Endothelial cell of umbilical vein (primary cell): ENCODE data around the gene KCNK1. TPM values are rescaled to one million over a fixed set of nuclear protein-coding genes. Genes with fewer than 3 reads are reported as not detected.

Source experiments
- BruUV-seq: library from RNA; stranded (reverse); fragments of 400-500 nt; replicated peaks from 2 replicates; lab custom pipeline; 2021; lab: Mats Ljungman, UMichigan
- CTCF ChIA-PET: fragments of 300-600, 350-600 bp; sonication (Branson Sonifier 250); formaldehyde crosslinking; loops from one replicate; lab custom pipeline; 2021; ENCODE audit warnings: antibody characterized with exemption, inconsistent platforms; lab: Charles Lee
- POLR2A ChIA-PET: fragments of 300-600, 350-600 bp; sonication (Branson Sonifier 250); formaldehyde crosslinking; loops from one replicate; lab custom pipeline; 2021; ENCODE audit warnings: antibody characterized with exemption, inconsistent platforms; lab: Charles Lee
- DNase-seq: peaks from one replicate; pipeline ENCODE4 v3.0.0-alpha.2; 2011; ENCODE audit warnings: low read depth, low spot score
- FAIRE-seq: peaks from 2 replicates; lab custom pipeline; 2011; peaks lifted over from hg19 to GRCh38; lab: Jason Lieb, UNC
- H2AFZ ChIP-seq: 2 replicates; pipeline ENCODE4 v1.6.0; 2012; ENCODE audit warnings: low read depth, low read length, control low read depth, inconsistent platforms
- H3K27ac ChIP-seq: 2 replicates; pipeline ENCODE4 v1.5.1; 2011; ENCODE audit warnings: low read depth, mild to moderate bottlenecking, control low read depth, low read length, moderate library complexity; ENCODE audit not compliant: insufficient read depth
- H3K27me3 ChIP-seq, 2 experiments: 2 replicates each; pipeline versions ENCODE4 v1.6.0 to v1.6.1; 2011; ENCODE audit warnings: low read length in 2 of 2, mixed read lengths in 1 of 2; ENCODE audit not compliant: control insufficient read depth in 2 of 2, insufficient read depth in 2 of 2
- H3K36me3 ChIP-seq, 2 experiments: 2 replicates in 1 of 2; 3 replicates in 1 of 2; pipeline ENCODE4 v1.5.1; 2011; ENCODE audit warnings: low read length in 2 of 2, mild to moderate bottlenecking in 1 of 2, moderate library complexity in 1 of 2; ENCODE audit not compliant: control insufficient read depth in 2 of 2, insufficient read depth in 2 of 2; ENCODE audit errors: extremely low read depth in 1 of 2
- H3K4me1 ChIP-seq: 3 replicates; pipeline ENCODE4 v1.5.1; 2011; ENCODE audit warnings: mild to moderate bottlenecking, low read length; ENCODE audit not compliant: control insufficient read depth, insufficient read depth; ENCODE audit errors: extremely low read depth
- H3K4me2 ChIP-seq: 2 replicates; pipeline ENCODE4 v1.6.1; 2011; ENCODE audit warnings: low read length, control low read depth, mixed read lengths; ENCODE audit not compliant: insufficient read depth
- H3K4me3 ChIP-seq, 3 experiments: fragments of 200-600 bp in 1 of 3; sonication (generic), shearing (Covaris generic) in 1 of 3; replicated peaks in 1 of 3; 2 replicates each; pipeline ENCODE4 v1.5.1; 2011 to 2016; ENCODE audit warnings: control low read depth in 3 of 3, low read length in 3 of 3, mild to moderate bottlenecking in 2 of 3, inconsistent platforms in 1 of 3, low read depth in 1 of 3, moderate library complexity in 1 of 3; ENCODE audit not compliant: insufficient read depth in 1 of 3
- H3K79me2 ChIP-seq: 2 replicates; pipeline ENCODE4 v1.6.0; 2012; ENCODE audit warnings: low read length, inconsistent platforms; ENCODE audit not compliant: control insufficient read depth, insufficient read depth
- H3K9ac ChIP-seq: replicated peaks from 2 replicates; pipeline ENCODE3; 2011; ENCODE audit warnings: low read length, control low read depth; ENCODE audit not compliant: insufficient read depth; ENCODE audit errors: extremely low read depth
- H3K9me1 ChIP-seq: replicated peaks from 3 replicates; pipeline ENCODE4 v1.6.0; 2011; ENCODE audit warnings: mild to moderate bottlenecking, low read length; ENCODE audit not compliant: control insufficient read depth, insufficient read depth; ENCODE audit errors: extremely low read depth
- H3K9me3 ChIP-seq: replicated peaks from 2 replicates; pipeline ENCODE4 v1.5.1; 2012; ENCODE audit warnings: low read length, inconsistent platforms; ENCODE audit not compliant: control insufficient read depth, insufficient read depth
- H4K20me1 ChIP-seq: replicated peaks from 2 replicates; pipeline ENCODE3; 2011; ENCODE audit warnings: mild to moderate bottlenecking, low read length; ENCODE audit not compliant: control insufficient read depth, insufficient read depth; ENCODE audit errors: extremely low read depth
- EZH2 ChIP-seq: IDR thresholded peaks from 2 replicates; pipeline ENCODE4 v1.6.1; 2012; ENCODE audit warnings: borderline replicate concordance, low read depth, mild to moderate bottlenecking, moderate library complexity, low read length, inconsistent platforms; ENCODE audit not compliant: severe bottlenecking
- GATA2 ChIP-seq: IDR thresholded peaks from 2 replicates; pipeline ENCODE4 v1.7.0; 2011; ENCODE audit warnings: low read depth, mild to moderate bottlenecking, moderate library complexity, mixed read lengths, low read length; ENCODE audit not compliant: insufficient read length, insufficient read depth
- JUN ChIP-seq: IDR thresholded peaks from 2 replicates; pipeline ENCODE4 v1.6.1; 2011; ENCODE audit warnings: borderline replicate concordance, low read depth; ENCODE audit not compliant: insufficient read length, insufficient read depth
- MYC ChIP-seq: IDR thresholded peaks from one replicate; pipeline ENCODE4 v1.6.1; 2011; ENCODE audit warnings: mild to moderate bottlenecking, low read depth, low read length
- POLR2A ChIP-seq: IDR thresholded peaks from 2 replicates; pipeline ENCODE4 v1.6.1; 2012; ENCODE audit warnings: low read depth, mild to moderate bottlenecking, control low read depth, low read length
- POLR2AphosphoS5 ChIP-seq: IDR thresholded peaks from 2 replicates; pipeline ENCODE4 v1.6.1; 2012; ENCODE audit warnings: low read depth, mild to moderate bottlenecking, control low read depth, low read length, moderate library complexity; ENCODE audit not compliant: insufficient read depth
- dilution Hi-C: fragments of 300-500 bp; cut with MboI; formaldehyde crosslinking; loops from one replicate; pipeline ENCODE4 v1.15.0; 2019; ENCODE audit warnings: low sequenced_read_pairs; ENCODE audit not compliant: extremely low pct_ligation_motif_present
- intact Hi-C: fragments of 100-400 bp; cut with micrococcal nuclease; formaldehyde crosslinking; loops from one replicate; pipeline ENCODE4 v1.10.0; 2022
- polyA plus RNA-seq, 4 experiments: library from polyadenylated mRNA; depleted of rRNA in 3 of 4; stranded (reverse) in 3 of 4; unstranded in 1 of 4; fragments of >200 nt; gene quantifications; 2 replicates each; pipeline versions ENCODE4 v1.2.1 to v1.2.3, GENCODE V29; 2011 to 2012; ENCODE audit warnings: missing spikeins in 1 of 4
- total RNA-seq: library from RNA; stranded (reverse); gene quantifications from 2 replicates; pipeline ENCODE4 v1.2.3, GENCODE V29; 2021
- TF ChIP-seq, protein P1 (sequence below), 2 donors: IDR thresholded peaks; 1 replicate in 1 of 2; 2 replicates in 1 of 2; pipeline ENCODE4 v1.5.1; 2011; ENCODE audit warnings: low read length in 2 of 2, mild to moderate bottlenecking in 2 of 2, moderate library complexity in 2 of 2, control low read depth in 1 of 2, inconsistent platforms in 1 of 2, low read depth in 1 of 2; ENCODE audit not compliant: insufficient read depth in 1 of 2; ENCODE audit errors: extremely low read depth in 1 of 2
- TF ChIP-seq, protein P2 (sequence below): IDR thresholded peaks from 2 replicates; pipeline ENCODE4 v1.6.1; 2011; ENCODE audit not compliant: insufficient read depth, insufficient read length

KCNK1 gene
- total and polyA plus RNA-seq, 2 donors (not counting 3 experiments of a cell fraction or from before 2014, with no cell fraction given) = 0.83 to 2.8 TPM

DNA sequence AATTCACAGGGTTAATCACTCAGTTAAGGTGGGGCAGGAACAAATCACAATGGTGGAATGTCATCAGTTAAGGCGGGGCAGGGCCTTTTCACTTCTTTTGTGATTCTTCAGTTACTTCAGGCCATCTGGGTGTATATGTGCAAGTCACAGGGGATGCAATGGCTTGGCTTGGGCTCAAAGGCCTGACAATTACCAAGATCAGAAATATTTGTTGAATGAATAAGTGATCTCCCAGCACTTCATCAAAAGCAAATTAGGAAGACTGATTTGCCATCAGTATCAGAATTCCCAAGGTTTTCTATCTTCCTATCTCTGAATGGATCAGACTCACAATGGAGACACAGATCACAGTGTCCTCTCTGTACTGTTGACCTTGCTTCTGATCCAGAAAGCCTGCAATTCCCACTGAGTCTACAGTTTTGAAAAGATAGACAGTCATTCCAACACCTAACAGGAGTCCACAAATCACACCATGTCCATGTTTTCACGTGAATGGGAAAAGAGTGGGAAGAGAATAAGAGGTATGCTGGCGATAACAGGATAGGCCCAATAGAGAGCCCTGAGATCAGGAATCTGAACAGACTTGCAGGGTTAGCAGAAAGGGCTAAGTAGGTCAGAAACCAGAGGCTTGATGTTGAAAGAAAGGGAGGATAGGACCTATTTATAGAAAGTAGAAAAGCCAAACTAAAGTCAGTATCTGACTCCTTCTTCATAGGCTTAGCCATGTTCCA lies 75.3 kb downstream of the KCNK1 start:
- DNase-seq = no peak
- Histone ChIP-seq H3K27ac (no peak overlapping the region), H3K9ac (no peak overlapping the region), H3K27me3 (no peaks in the 10 kb centered on the region), H4K20me1 (no peaks in the 10 kb centered on the region), H2AFZ (no peak overlapping the region), H3K4me2 (no peak overlapping the region), H3K79me2 (no peaks in the 10 kb centered on the region), H3K4me3 (no peak overlapping the region), H3K36me3 (no peaks in the 10 kb centered on the region), H3K9me1 (no peaks in the 10 kb centered on the region), H3K9me3 (no peaks in the 10 kb centered on the region), H3K4me1 (no peaks in the 10 kb centered on the region)
- intact Hi-C loops = no loop called here
- no TSS peak for BruUV-seq
- dilution Hi-C loops = no loop called here
- no peak for TF ChIP-seq EZH2
- no peak for TF ChIP-seq POLR2AphosphoS5
- TF ChIP-seq JUN = no peak
- TF ChIP-seq GATA2 = no peak
- TF ChIP-seq, protein P1, sequence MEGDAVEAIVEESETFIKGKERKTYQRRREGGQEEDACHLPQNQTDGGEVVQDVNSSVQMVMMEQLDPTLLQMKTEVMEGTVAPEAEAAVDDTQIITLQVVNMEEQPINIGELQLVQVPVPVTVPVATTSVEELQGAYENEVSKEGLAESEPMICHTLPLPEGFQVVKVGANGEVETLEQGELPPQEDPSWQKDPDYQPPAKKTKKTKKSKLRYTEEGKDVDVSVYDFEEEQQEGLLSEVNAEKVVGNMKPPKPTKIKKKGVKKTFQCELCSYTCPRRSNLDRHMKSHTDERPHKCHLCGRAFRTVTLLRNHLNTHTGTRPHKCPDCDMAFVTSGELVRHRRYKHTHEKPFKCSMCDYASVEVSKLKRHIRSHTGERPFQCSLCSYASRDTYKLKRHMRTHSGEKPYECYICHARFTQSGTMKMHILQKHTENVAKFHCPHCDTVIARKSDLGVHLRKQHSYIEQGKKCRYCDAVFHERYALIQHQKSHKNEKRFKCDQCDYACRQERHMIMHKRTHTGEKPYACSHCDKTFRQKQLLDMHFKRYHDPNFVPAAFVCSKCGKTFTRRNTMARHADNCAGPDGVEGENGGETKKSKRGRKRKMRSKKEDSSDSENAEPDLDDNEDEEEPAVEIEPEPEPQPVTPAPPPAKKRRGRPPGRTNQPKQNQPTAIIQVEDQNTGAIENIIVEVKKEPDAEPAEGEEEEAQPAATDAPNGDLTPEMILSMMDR (IDR thresholded peaks at IDR 0.05; ENCODE audit: extremely low read depth in 1 of 2, insufficient read depth in 1 of 2, low read depth in 1 of 2, low read length in 2 of 2) = no peak
- TF ChIP-seq, protein P2, sequence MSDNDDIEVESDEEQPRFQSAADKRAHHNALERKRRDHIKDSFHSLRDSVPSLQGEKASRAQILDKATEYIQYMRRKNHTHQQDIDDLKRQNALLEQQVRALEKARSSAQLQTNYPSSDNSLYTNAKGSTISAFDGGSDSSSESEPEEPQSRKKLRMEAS = no peak
- TF ChIP-seq MYC = no peak
- TF ChIP-seq POLR2A = no peak
- no peak for FAIRE-seq
- CTCF ChIA-PET = no interaction called here
- POLR2A ChIA-PET = no interaction called here
